SHP77 (cell line): ENCODE measurements around the gene WASHC2A.
"Not testable (repeated sequence)": the region's sequence is repeated elsewhere in the genome, so short reads cannot be mapped to it uniquely, and the experiment has no call there.

Experiments used
- DNase-seq, 2 experiments: peaks; one replicate each; lab custom pipeline; 2025; lab: John Stamatoyannopoulos, UW

WASHC2A gene

GRCh38 chr10:50159856-50160255 is 92.1 kb downstream of the WASHC2A start:
- not testable (repeated sequence) for DNase-seq

- DNase-seq = not testable (repeated sequence)
These were observed 97.3 kb downstream of the WASHC2A start for GRCh38 chr10:50165038-50165437.

- DNase-seq = not testable (repeated sequence)
These were observed 100.1 kb downstream of the WASHC2A start for GRCh38 chr10:50167833-50168232.

- DNase-seq = not testable (repeated sequence)
These were observed 101.8 kb downstream of the WASHC2A start for GRCh38 chr10:50169506-50169905.

GRCh38 chr10:50174788-50175525 is 107.2 kb downstream of the WASHC2A start:
- DNase-seq = not testable (repeated sequence)
